NCI-H128 (cell line): Measurements from ENCODE around the gene SH3RF3.

Experiments used
- DNase-seq: peaks from one replicate; lab custom pipeline; 2025; ENCODE audit not compliant: unreplicated experiment; lab: John Stamatoyannopoulos, UW

The SH3RF3 gene

GRCh38 chr2:109176928-109177327 is 47.9 kb downstream of the SH3RF3 start:
- DNase-seq = no peak

- no peak for DNase-seq
Observed at GRCh38 chr2:109177635-109178034, 48.6 kb downstream of the SH3RF3 start.

- no peak for DNase-seq
Observed at GRCh38 chr2:109178968-109179367, 50.0 kb downstream of the SH3RF3 start.

GRCh38 chr2:109180786-109181185 is 51.8 kb downstream of the SH3RF3 start:
- DNase-seq = no peak

GRCh38 chr2:109182426-109182825 is 53.4 kb downstream of the SH3RF3 start:
- no peak for DNase-seq

GRCh38 chr2:109183871-109184270 is 54.9 kb downstream of the SH3RF3 start:
- DNase-seq = no peak

GRCh38 chr2:109184368-109184767 is 55.4 kb downstream of the SH3RF3 start:
- DNase-seq = no peak

- no peak for DNase-seq
Observed at GRCh38 chr2:109185338-109185737, 56.3 kb downstream of the SH3RF3 start.

- no peak for DNase-seq
Observed at GRCh38 chr2:109185821-109186570, 57.0 kb downstream of the SH3RF3 start.

GRCh38 chr2:109186656-109187250 is 57.7 kb downstream of the SH3RF3 start:
- no peak for DNase-seq

- no peak for DNase-seq
Observed at GRCh38 chr2:109187711-109188495, 58.9 kb downstream of the SH3RF3 start.

- DNase-seq = no peak
Observed at GRCh38 chr2:109188496-109188890, 59.5 kb downstream of the SH3RF3 start.

GRCh38 chr2:109188898-109189297 is 59.9 kb downstream of the SH3RF3 start:
- no peak for DNase-seq

GRCh38 chr2:109189751-109190150 is 60.7 kb downstream of the SH3RF3 start:
- no peak for DNase-seq

- no peak for DNase-seq
Observed at GRCh38 chr2:109193807-109194619, 65.0 kb downstream of the SH3RF3 start.

GRCh38 chr2:109194620-109194937 is 65.6 kb downstream of the SH3RF3 start:
- no peak for DNase-seq

GRCh38 chr2:109195193-109196045 is 66.4 kb downstream of the SH3RF3 start:
- DNase-seq = no peak

- DNase-seq = no peak
Observed at GRCh38 chr2:109196081-109196875, 67.3 kb downstream of the SH3RF3 start.
